Measurements from ENCODE around the gene SAP30L.

Gene SAP30L

GRCh38 chr5:154466147-154466546 lies 20.4 kb downstream of the SAP30L start:
- DNase-seq: no peak

DNA sequence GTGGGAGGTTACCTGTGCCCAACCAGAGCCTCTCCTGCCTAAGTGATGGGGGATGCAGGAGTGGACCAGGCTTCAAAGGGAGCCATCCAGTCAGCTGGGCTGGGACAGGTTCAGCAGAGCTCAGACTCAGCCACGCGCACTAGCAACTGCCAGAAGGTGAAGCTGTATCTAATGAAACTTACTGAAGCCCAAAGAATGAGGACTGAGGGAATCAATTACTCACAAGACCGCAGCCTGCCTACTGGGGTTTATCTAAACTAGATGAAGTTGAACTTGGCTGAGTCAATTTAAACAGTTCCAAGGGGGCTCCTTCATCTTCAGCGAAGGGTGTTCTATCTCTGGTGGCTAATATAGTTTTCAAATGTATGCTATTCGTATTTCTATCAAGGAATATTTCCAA lies 20.9 kb downstream of the SAP30L start:
- DNase-seq: no peak

- DNase-seq: peak; percentile 74
Measured at GRCh38 chr5:154467655-154468354, 22.0 kb downstream of the SAP30L start.

DNA sequence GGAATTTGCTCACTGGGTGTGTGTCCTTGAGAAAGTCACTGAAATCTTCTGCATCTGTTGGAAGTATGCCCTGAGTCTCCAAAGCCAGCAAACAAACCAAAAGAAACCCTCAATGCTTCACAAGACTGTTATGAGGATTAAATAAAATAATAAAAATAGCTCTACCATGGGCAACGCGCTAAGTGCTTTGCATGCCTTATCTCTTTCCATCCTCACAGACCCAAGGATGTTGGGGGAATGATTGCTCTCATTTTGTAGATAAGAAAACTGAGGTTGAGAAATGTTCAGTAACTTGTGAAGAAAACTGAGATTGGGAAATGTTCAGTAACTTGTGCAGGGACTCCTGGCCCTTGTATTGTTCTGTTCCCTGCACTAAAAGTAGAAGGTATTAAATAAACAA lies 24.3 kb downstream of the SAP30L start:
- DNase-seq: no peak

GRCh38 chr5:154470947-154471870 lies 25.4 kb downstream of the SAP30L start:
- DNase-seq: no peak

GRCh38 chr5:154472871-154473580 lies 27.2 kb downstream of the SAP30L start:
- no peak for DNase-seq

DNA sequence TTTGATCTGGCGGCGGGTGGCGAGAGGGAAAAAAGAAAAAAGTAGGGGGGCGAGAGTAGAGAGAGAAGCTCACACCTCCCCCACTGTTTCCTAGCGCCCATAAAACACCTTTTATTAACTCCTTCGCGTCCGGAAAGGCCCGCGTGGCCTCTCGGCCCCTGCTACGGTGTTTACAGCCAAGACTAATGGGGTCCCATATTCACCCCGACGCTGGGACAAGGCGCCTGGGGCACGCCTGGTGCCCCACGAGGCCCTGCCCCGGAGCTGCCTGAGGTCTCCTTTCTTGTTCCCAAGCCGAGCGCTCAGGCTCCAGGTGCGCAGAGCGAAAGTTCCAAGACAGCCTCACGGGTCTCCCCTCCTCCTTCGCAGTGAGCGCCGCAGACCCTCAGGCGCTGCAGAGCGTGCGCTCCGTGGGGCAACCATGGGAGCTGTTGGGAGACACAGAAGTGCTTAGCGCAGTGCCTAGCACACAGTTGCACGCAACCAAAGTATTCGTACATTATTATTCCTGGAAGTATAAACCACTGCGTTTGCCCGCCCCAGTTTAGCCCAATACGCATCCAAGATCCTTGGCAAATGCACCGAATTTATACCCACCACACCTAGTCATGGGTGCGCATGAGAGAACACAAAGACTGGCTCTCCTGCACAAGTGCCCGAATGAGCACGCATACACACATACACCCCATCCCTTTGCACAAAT lies 27.9 kb downstream of the SAP30L start:
- DNase-seq: no peak

- no peak for DNase-seq
Measured at GRCh38 chr5:154474396-154475334, 28.9 kb downstream of the SAP30L start.

DNA sequence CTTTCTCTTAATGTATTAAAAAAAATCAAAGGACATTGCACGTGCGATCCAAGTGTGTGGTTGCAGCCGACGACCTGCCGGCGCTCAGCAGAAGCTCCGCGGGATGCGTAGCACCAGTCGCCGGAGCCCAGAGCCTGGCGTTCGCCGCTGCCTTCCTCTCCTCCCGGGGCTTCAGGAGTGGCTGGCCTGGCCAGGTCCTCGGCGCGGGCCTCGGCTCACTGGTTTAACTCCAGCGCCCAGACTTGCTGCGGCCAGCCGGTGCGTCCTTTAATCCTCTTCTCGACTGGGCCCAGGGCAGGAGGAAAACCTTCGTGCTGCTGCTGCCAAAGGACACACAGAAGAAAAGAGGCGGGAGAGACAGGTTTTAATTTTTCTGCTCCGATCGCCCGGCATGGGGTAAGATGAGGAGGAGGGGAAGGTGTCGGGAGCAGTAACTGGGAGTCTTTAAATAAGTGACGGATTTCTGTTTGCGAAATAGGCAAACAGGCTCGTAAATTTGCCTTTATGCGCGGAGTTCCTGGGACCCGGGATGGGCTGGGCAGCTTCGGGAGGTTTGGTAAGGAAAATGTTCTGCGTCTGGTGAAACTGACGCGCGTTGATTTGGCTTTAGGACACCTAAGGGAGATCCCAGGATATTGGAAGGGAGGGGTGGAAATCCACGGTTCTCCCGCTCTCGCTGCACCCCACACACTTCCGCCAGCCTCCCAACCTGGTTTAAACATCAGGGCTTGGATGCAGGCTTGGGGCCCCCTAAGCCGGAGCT lies 30.0 kb downstream of the SAP30L start:
- DNase-seq: no peak

GRCh38 chr5:154476354-154477205 lies 30.8 kb downstream of the SAP30L start:
- DNase-seq: no peak

DNA sequence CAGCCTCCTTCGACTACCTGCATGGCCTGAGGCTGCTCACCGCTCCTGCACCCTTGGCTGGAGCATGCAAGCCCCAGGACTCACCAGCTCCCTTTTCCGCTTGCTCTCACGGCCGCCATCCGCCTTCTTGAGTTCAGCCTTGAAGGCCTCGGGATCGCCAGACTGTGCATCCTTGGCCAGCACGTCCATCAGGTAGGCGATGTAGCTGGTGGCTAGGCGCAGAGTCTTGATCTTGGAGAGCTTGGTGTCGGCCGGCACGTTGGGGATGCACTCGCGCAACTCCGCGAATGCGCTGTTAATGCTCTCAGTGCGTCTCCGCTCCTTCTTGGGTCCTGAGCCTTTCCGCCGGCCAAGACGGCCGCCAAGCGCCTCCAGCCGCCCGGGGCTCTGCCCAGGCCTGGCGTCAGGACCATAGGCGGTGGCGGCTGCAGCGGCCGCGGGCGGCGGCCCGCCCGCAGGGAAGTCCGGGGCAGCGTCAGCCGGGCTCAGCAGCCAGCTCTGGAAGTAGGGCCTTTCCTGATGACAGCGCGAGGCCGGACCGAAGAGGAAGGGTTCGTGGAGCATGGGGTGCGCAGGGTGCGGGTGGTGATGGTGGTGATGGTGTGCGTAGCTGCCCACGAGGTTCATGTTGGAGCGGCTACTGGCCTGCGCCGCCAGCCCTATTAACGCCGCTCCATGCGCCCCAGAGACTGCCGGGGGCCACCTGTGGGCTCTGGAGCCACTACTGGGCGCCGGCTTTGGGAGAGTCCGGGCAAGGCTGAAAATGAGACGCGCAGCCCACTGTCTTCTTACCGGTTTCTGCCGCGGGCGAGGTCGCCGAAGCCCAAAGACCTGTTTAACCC lies 31.8 kb downstream of the SAP30L start:
- no peak for DNase-seq

DNA sequence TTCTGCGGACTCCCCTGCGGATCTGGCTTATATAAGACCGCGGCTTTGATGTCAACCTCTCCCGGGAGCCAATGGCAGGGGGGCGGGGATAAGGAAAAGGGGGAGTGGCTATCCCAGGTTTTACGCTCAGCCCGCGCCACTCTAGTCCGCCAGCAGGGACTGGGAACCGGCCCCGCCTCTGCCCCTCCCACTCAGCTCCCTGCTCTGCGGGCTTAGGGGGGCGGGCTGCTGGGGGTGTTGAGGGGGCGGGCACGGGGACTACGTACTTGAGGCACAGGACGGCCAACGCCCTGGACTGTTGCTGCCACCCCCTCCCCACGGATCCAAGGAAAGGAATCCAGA lies 32.4 kb downstream of the SAP30L start, which contains the start of gene HAND1:
Gene HAND1 (minus strand): TSS at position 4 of the 342 bp plus-strand sequence. CDS start 219 bp downstream, outside the sequence.
- DNase-seq: no peak

- DNase-seq: no peak
Measured at GRCh38 chr5:154478752-154479159, 33.0 kb downstream of the SAP30L start.

- no peak for DNase-seq
Measured at GRCh38 chr5:154479160-154479943, 33.6 kb downstream of the SAP30L start.

DNA sequence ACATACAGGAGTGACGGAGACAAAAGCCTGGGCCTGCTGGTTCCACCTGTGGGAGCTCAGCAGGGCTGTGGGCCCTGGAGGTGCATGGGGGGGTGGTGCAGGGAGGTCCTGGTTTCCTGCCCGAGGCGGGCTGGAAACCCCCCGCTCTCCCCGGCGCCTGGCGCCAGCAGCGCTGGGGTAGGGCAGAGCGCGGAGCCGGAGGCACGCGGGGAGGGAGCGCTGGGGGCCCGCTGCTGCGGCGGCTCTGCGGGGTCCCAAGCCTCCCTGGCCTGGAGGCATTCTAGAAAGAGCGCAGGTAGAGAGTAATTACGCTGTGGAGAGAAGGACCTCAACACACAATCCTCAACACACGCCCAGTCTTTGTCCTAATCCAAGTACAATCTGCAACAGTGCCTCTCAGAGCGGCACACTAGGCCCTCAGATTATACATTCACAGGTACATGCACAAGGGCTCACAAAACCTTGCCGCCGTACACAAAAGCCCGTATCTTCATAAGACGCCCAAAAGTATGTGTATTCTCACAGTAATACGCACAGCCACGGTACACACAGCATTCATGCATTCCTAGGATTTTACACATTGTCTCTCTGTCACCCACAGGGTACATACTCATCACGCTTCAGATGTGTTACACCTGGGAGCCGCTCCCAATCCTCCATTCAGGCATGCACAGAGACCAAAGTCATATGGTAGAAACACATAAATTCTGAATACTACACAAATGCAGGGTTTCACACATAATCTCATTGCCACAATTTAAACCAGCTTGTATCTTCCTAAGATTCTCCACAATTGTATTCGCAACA lies 34.4 kb downstream of the SAP30L start:
- no peak for DNase-seq

- DNase-seq: no peak
Measured at GRCh38 chr5:154480847-154481246, 35.0 kb downstream of the SAP30L start.
